ENCODE results near the gene CSTF1.

Gene CSTF1

GRCh38 chr20:56393653-56394052, 1.2 kb downstream of the CSTF1 start:
- Histone ChIP-seq H3K79me2 (ENCODE audit: control insufficient read depth, low read length) (peaks cover 82% of the 10 kb centered on the region), H3F3A (ENCODE audit: control insufficient read depth, insufficient read depth) (peaks cover 13% of the 10 kb centered on the region), H4K20me1 (ENCODE audit: control insufficient read depth, insufficient read depth, low read depth, low read length) (peaks cover 6% of the 10 kb centered on the region; the same call in 1 of the 2 replicates), H3K4me2 (ENCODE audit: low read length) (peak overlapping the region; percentile 72), H3K9me2 (replicated peaks; ENCODE audit: control insufficient read depth, low read length) (no peaks in the 10 kb centered on the region), H3K36me3 (ENCODE audit: control insufficient read depth, low read length) (peaks cover 90% of the 10 kb centered on the region), H3K4me3 (ENCODE audit: low read length) (peak overlapping the region; percentile 97), H3K9me3 (ENCODE audit: control insufficient read depth, insufficient read depth, low read length) (no peaks in the 10 kb centered on the region), H3K4me1 (ENCODE audit: control insufficient read depth, low read length) (peaks cover 31% of the 10 kb centered on the region), H3K27ac (ENCODE audit: low read depth, low read length) (0 out of 2 replicates have a peak overlapping the region, but pooled peaks have one; percentile 84), H3K27me3 (ENCODE audit: control insufficient read depth, low read length) (no peaks in the 10 kb centered on the region)
- TF ChIP-seq CTCF (IDR thresholded peaks at IDR 0.05; ENCODE audit: low read depth, low read length, poor library complexity, severe bottlenecking) (no peak), EZH2phosphoT487 (IDR thresholded peaks at IDR 0.05; ENCODE audit: borderline replicate concordance, low read length) (no peak)

DNA sequence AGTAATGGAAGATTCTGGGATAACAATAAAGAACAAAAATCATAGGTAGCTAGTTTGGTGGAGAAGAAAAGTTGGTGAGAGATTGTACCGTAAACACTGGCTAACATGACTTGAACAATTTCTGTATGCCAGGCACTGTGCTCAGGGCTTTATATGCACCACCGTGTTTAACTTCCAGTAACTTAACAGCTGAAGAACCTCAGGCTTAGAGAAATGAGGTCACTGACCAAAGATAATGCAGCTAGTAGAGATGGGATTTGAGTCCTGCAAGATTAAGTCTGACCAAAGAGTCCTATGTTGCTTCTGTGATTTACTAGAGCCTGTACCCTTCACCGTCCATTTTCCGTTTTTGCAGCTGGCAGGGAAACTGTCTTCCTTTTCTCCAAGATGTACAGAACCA, 2.7 kb downstream of the CSTF1 start:
- H3K9me3 ChIP-seq (ENCODE audit: control insufficient read depth, insufficient read depth, low read length), result no peaks in the 10 kb centered on the region
- peaks cover 90% of the 10 kb centered on the region for H3K36me3 ChIP-seq (ENCODE audit: control insufficient read depth, low read length)
- H3K9me2 ChIP-seq (replicated peaks; ENCODE audit: control insufficient read depth, low read length), result no peaks in the 10 kb centered on the region
- no peak overlapping the region for H3K4me3 ChIP-seq (ENCODE audit: low read length)
- no peak overlapping the region for H3K4me2 ChIP-seq (ENCODE audit: low read length)
- H3K27me3 ChIP-seq (ENCODE audit: control insufficient read depth, low read length), result no peaks in the 10 kb centered on the region
- H3F3A ChIP-seq (ENCODE audit: control insufficient read depth, insufficient read depth), result peaks cover 24% of the 10 kb centered on the region
- H3K27ac ChIP-seq (ENCODE audit: low read depth, low read length), result no peak overlapping the region
- TF ChIP-seq CTCF (IDR thresholded peaks at IDR 0.05; ENCODE audit: low read depth, low read length, poor library complexity, severe bottlenecking) (no peak), EZH2phosphoT487 (IDR thresholded peaks at IDR 0.05; ENCODE audit: borderline replicate concordance, low read length) (no peak)
- H4K20me1 ChIP-seq (ENCODE audit: control insufficient read depth, insufficient read depth, low read depth, low read length), result peaks cover 9% of the 10 kb centered on the region; the same call in 1 of the 2 replicates
- H3K4me1 ChIP-seq (ENCODE audit: control insufficient read depth, low read length), result peaks cover 24% of the 10 kb centered on the region
- peaks cover 82% of the 10 kb centered on the region for H3K79me2 ChIP-seq (ENCODE audit: control insufficient read depth, low read length)

DNA sequence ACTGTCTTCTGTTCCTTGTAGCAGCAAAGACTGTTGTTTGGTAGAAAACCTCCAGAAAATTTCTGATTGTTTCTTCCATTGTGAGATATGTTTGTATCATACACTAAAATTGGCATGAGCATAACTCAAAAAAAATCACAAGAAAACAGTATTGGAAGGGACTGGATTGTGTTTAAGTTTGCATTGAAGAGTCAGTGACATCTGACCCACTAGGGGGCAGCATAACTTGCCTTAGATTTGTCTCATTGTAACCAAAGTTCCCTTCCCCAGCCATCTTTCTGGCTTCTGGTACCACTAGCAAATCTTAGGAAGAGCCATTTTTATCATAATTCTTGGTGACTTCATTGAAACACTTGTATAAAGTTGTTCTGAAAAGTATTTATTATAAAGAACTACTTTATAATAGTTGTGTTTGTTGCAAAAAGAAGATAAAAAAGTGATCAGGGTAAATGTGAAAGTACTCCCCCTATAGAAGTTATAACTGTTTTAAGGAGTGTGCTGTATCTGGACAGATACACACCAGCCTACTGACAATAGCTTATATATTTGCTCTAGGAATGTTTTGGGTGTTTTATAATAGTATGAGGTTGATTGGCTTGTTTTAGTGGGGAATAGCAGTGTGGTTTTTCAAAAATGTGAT, 7.7 kb downstream of the CSTF1 start:
- Histone ChIP-seq H4K20me1 (ENCODE audit: control insufficient read depth, insufficient read depth, low read depth, low read length) (peaks cover 3% of the 10 kb centered on the region; the same call in 1 of the 2 replicates), H3K27me3 (ENCODE audit: control insufficient read depth, low read length) (no peaks in the 10 kb centered on the region), H3F3A (ENCODE audit: control insufficient read depth, insufficient read depth) (peaks cover 24% of the 10 kb centered on the region), H3K27ac (ENCODE audit: low read depth, low read length) (no peak overlapping the region), H3K4me3 (ENCODE audit: low read length) (no peak overlapping the region), H3K9me3 (ENCODE audit: control insufficient read depth, insufficient read depth, low read length) (no peaks in the 10 kb centered on the region), H3K9me2 (replicated peaks; ENCODE audit: control insufficient read depth, low read length) (no peaks in the 10 kb centered on the region), H3K4me2 (ENCODE audit: low read length) (no peak overlapping the region), H3K4me1 (ENCODE audit: control insufficient read depth, low read length) (no peaks in the 10 kb centered on the region), H3K79me2 (ENCODE audit: control insufficient read depth, low read length) (peaks cover 69% of the 10 kb centered on the region), H3K36me3 (ENCODE audit: control insufficient read depth, low read length) (peaks cover 97% of the 10 kb centered on the region)
- TF ChIP-seq CTCF (IDR thresholded peaks at IDR 0.05; ENCODE audit: low read depth, low read length, poor library complexity, severe bottlenecking), result peak; percentile 82
- no peak for TF ChIP-seq EZH2phosphoT487 (IDR thresholded peaks at IDR 0.05; ENCODE audit: borderline replicate concordance, low read length)

Data from DOHH2 (cell line).